Activated naive CD4-positive, alpha-beta T cell treated with anti-CD3 and anti-CD28 coated beads, Interleukin-2, amount 50 U/mL, for 72 hours (primary cell): ENCODE results near the gene METTL17. TPM values are rescaled to one million over a fixed set of nuclear protein-coding genes. Genes with fewer than 3 reads are reported as not detected.
"Not testable (repeated sequence)": the region's sequence is repeated elsewhere in the genome, so short reads cannot be mapped to it uniquely, and the experiment has no call there.

Experiments used
- ATAC-seq, 2 donors: fragments of 150-1000 bp; cut with Tn5 transposase; 2 replicates each; pipeline ENCODE4 v1.10.0; 2021; ENCODE audit warnings: mild to moderate bottlenecking in 2 of 2, moderate library complexity in 2 of 2
- DNase-seq, 2 donors: peaks; one replicate each; pipeline ENCODE4 v3.0.0; 2021 to 2022; ENCODE audit warnings: low spot score in 2 of 2
- H3K27ac Mint-ChIP-seq, 2 donors: one replicate each; pipeline ENCODE4 v1.8.0; 2022; ENCODE audit warnings: mild to moderate bottlenecking in 2 of 2, mixed read lengths in 2 of 2
- H3K36me3 Mint-ChIP-seq, 2 donors: one replicate each; pipeline ENCODE4 v1.8.0; 2022; ENCODE audit warnings: mixed read lengths in 2 of 2
- H3K9me3 Mint-ChIP-seq, 2 donors: one replicate each; pipeline ENCODE4 v1.8.0; 2022; ENCODE audit warnings: mixed read lengths in 2 of 2
- total RNA-seq, 2 donors: library from RNA; stranded (reverse); gene quantifications; one replicate each; pipeline ENCODE4 v1.2.3, GENCODE V29; 2022

METTL17 gene
- total RNA-seq, 2 donors from 2014 or later: 105 to 142 TPM

GRCh38 chr14:21033133-21033698 lies 43.4 kb downstream of the METTL17 start:
- DNase-seq (no peak), ATAC-seq (no peak)
- no peaks in the 10 kb centered on the region for H3K36me3 Mint-ChIP-seq
- H3K27ac Mint-ChIP-seq: peak overlapping the region; percentile 8 to 51
- no peaks in the 10 kb centered on the region for H3K9me3 Mint-ChIP-seq

- Mint-ChIP-seq H3K9me3 (no peaks in the 10 kb centered on the region), H3K36me3 (no peaks in the 10 kb centered on the region), H3K27ac (no peak within 1 kb of the TSS)
- ATAC-seq (no peak), DNase-seq (no peak)
These were observed 44.9 kb downstream of the METTL17 start, which contains the start of gene RNASE13 for GRCh38 chr14:21034707-21035106. Gene RNASE13, minus strand, starts transcription at chr14:21034807. Its CDS starts 519 bp downstream, at chr14:21034288.

GRCh38 chr14:21036751-21037150 lies 47.0 kb downstream of the METTL17 start:
- Mint-ChIP-seq H3K27ac (peak overlapping the region in 1 of 2 donors; percentile 18), H3K9me3 (no peaks in the 10 kb centered on the region), H3K36me3 (no peaks in the 10 kb centered on the region)
- no peak for DNase-seq
- ATAC-seq: peak in 1 of 2 donors; percentile 65

GRCh38 chr14:21037156-21037555 lies 47.4 kb downstream of the METTL17 start:
- ATAC-seq (no peak), DNase-seq (no peak)
- Mint-ChIP-seq H3K9me3 (no peaks in the 10 kb centered on the region), H3K36me3 (no peaks in the 10 kb centered on the region), H3K27ac (no peak overlapping the region)

GRCh38 chr14:21038441-21039422 lies 49.0 kb downstream of the METTL17 start:
- ATAC-seq: no peak
- no peak overlapping the region for H3K27ac Mint-ChIP-seq

GRCh38 chr14:21039585-21040369 lies 50.0 kb downstream of the METTL17 start:
- no peaks in the 10 kb centered on the region for H3K9me3 Mint-ChIP-seq
- no peaks in the 10 kb centered on the region for H3K36me3 Mint-ChIP-seq
- peak; percentile 56 to 64 for ATAC-seq
- H3K27ac Mint-ChIP-seq: peak overlapping the region; percentile 11 to 20
- no peak for DNase-seq

More at GRCh38 chr14:21038441-21039422, 49.0 kb downstream of the METTL17 start:
- Mint-ChIP-seq H3K36me3 (no peaks in the 10 kb centered on the region), H3K9me3 (no peaks in the 10 kb centered on the region)
- no peak for DNase-seq

- H3K27ac Mint-ChIP-seq: peak overlapping the region in 1 of 2 donors; percentile 20
- DNase-seq (no peak), ATAC-seq (no peak)
- H3K36me3 Mint-ChIP-seq: no peaks in the 10 kb centered on the region
- no peaks in the 10 kb centered on the region for H3K9me3 Mint-ChIP-seq
These were observed 50.7 kb downstream of the METTL17 start for GRCh38 chr14:21040370-21040925.

DNA sequence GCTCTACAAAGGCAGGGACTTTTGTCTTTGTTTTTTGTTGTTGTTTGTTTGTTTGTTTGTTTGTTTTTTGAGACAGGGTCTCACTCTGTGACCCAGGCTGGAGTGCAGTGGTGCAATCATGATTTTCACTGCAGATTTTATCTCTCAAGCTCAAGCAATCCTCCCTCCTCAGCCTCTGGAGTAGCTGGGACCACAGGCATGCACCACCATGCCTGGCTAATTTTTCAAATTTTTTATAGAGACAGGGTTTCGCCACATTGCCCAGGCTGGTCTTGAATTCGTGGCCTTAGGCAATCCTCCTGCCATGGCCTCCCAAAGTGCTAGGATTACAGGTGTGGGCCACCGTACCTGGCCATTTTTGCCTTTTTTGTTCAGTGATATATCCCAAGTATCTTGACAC lies 51.2 kb downstream of the METTL17 start:
- not testable (repeated sequence) for ATAC-seq, DNase-seq, H3K9me3 Mint-ChIP-seq, H3K36me3 Mint-ChIP-seq
- H3K27ac Mint-ChIP-seq: peak overlapping the region in 1 of 2 donors; percentile 20

- peak within 1 kb of the TSS in 1 of 2 donors; percentile 78 for H3K27ac Mint-ChIP-seq
- no peaks in the 10 kb centered on the region for H3K36me3 Mint-ChIP-seq
- DNase-seq: no peak
- H3K9me3 Mint-ChIP-seq: no peaks in the 10 kb centered on the region
- ATAC-seq: no peak
These were observed 52.1 kb downstream of the METTL17 start, which contains the start of gene RNASE7 for GRCh38 chr14:21041676-21042433. Gene RNASE7, plus strand, starts transcription at chr14:21042362. Its CDS starts 631 bp downstream, at chr14:21042993.

GRCh38 chr14:21042918-21043317 lies 53.1 kb downstream of the METTL17 start:
- Mint-ChIP-seq H3K27ac (peak overlapping the region in 1 of 2 donors; percentile 78), H3K9me3 (no peaks in the 10 kb centered on the region), H3K36me3 (no peaks in the 10 kb centered on the region)
- DNase-seq (no peak), ATAC-seq (no peak)

DNA sequence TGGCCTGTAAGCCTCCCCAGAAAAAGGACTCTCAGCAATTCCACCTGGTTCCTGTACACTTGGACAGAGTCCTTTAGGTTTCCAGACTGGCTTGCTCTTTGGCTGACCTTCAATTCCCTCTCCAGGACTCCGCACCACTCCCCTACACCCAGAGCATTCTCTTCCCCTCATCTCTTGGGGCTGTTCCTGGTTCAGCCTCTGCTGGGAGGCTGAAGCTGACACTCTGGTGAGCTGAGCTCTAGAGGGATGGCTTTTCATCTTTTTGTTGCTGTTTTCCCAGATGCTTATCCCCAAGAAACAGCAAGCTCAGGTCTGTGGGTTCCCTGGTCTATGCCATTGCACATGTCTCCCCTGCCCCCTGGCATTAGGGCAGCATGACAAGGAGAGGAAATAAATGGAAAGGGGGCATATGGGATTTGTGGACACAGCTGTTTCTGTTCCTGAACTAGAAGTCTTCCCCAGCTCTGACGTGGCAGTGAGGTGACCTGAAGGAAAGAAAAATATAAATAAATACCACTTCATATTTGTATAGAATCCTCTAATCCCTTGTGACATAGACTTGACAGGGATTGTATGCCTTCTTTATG lies 53.7 kb downstream of the METTL17 start:
- no peaks in the 10 kb centered on the region for H3K36me3 Mint-ChIP-seq
- DNase-seq: no peak
- H3K9me3 Mint-ChIP-seq: no peaks in the 10 kb centered on the region
- H3K27ac Mint-ChIP-seq: no peak overlapping the region
- ATAC-seq: no peak

DNA sequence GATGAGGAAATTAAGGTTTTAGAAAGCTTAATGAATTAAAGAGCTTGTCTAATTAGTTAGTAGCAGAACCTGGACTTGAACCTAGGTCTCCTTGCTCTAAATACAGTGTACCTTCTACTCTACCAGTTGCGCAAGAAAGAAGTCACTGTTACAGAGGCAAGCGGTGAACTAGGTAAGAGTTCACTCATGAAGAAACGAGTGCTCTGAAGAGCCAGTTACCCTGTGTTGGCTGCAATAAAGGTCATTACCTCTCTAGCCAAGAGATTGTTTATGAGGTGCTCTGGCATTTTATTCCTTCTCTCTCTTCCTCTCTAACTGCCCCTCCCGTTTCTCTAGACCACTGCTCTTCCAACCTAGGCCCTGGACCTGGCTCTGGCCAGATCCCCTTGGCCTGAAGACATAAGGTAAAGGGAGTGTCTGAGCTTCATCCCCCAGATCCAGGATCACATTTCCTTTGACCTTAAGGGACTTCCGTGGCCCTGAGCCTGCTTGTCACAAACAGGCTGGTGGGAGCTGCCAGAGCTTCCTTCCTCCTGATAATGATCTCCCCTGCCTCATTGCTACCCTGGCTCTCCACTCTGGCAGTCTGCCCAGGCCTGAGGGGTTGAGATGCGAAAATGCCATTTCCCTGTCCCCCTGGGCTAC lies 54.3 kb downstream of the METTL17 start:
- peak overlapping the region in 1 of 2 donors; percentile 62 for H3K27ac Mint-ChIP-seq
- no peaks in the 10 kb centered on the region for H3K9me3 Mint-ChIP-seq
- no peak for ATAC-seq
- no peak for DNase-seq
- no peaks in the 10 kb centered on the region for H3K36me3 Mint-ChIP-seq
